K562 (cell line): ENCODE results near the gene PLEKHH3. TPM values are rescaled to one million over a fixed set of nuclear protein-coding genes. Genes with fewer than 3 reads are reported as not detected.

Experiments used
- ZNF695 ChIP-seq: fragments of 450-650 bp; formaldehyde crosslinking; IDR thresholded peaks from 2 replicates; pipeline ENCODE4 v1.4.0; 2020; ENCODE audit warnings: mild to moderate bottlenecking, moderate library complexity
- polyA plus RNA-seq, 8 experiments: library from polyadenylated mRNA; depleted of rRNA in 4 of 8; stranded (reverse) in 5 of 8; unstranded in 3 of 8; fragments of >200 nt; fragmentation: Nextera tagmentation in 2 of 8; fragmentation: Illumina TruSeq in 1 of 8; extraction: Ambion mirVana in 2 of 8; extraction: Trizol in 1 of 8; gene quantifications; 2 replicates each; pipeline versions ENCODE4 v1.2.1 to v1.2.3, GENCODE V29; 2011 to 2014; ENCODE audit warnings: inconsistent platforms in 1 of 8, missing spikeins in 1 of 8
- total RNA-seq, 7 experiments: library from RNA; depleted of rRNA in 6 of 7; stranded (reverse); fragments of >200 nt in 6 of 7; fragmentation: Illumina TruSeq in 2 of 7; extraction: Trizol in 2 of 7; gene quantifications; 2 replicates each; pipeline versions ENCODE4 v1.2.1 to v1.2.3, GENCODE V29; 2011 to 2021; ENCODE audit warnings: low replicate concordance in 1 of 7
- TF ChIP-seq, protein P1 (sequence below): fragments of 200-600 bp; sonication (generic); IDR thresholded peaks from one replicate; pipeline ENCODE4 v1.6.1; 2012; ENCODE audit warnings: mild to moderate bottlenecking, low read depth, low read length, inconsistent platforms
- TF ChIP-seq, protein P2 (sequence below): fragments of 450-650 bp; IDR thresholded peaks from 2 replicates; pipeline ENCODE4 v1.6.1; 2016; ENCODE audit warnings: mild to moderate bottlenecking, moderate library complexity

Gene PLEKHH3
- total and polyA plus RNA-seq, 9 of the 15 experiments (the other 6 are each of a cell fraction or from before 2014, with no cell fraction given): 0.58 to 34.5 (median 5.0) TPM

DNA sequence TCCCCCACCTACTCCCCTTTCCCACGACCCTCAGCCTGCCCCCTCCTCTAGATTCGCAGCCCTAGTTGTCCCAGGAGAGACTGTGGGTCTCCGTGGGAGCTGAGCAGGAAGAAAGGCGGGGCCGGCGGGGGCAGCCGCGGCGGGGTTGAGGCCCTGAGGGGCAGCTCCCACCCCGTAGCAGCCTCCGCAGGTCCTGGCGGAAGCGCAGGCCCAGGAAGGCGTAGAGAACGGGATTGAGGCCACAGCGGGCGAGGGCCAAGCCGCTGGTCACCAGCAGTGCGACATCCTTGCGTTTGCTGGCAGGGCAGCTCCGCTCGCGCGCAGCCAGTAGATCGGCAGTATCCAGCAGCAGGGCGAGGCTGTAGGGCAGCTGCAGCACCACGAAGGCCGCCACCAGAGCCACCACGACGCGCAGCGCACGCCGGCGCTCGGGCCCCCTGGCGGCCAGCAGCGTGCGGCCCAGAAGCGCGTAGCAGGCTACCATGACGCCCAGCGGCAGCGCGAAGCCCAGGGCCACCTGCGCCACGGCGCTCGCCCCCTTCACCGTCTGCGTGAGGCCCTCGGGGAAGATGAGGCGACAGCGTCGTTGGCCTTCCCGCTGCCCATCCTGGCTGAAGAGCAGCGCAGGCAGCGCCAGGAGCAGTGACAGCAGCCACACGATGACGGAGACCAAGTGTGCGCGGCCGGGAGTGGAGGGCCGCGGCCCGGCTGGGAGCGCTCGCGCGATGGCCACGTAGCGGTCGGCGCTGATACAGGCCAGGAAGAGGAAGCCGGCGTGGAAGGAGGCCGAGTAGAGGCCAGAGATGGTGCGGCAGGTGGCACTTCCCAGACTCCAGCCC, 2.9 kb upstream of the PLEKHH3 start (continued):
- TF ChIP-seq, protein P1, sequence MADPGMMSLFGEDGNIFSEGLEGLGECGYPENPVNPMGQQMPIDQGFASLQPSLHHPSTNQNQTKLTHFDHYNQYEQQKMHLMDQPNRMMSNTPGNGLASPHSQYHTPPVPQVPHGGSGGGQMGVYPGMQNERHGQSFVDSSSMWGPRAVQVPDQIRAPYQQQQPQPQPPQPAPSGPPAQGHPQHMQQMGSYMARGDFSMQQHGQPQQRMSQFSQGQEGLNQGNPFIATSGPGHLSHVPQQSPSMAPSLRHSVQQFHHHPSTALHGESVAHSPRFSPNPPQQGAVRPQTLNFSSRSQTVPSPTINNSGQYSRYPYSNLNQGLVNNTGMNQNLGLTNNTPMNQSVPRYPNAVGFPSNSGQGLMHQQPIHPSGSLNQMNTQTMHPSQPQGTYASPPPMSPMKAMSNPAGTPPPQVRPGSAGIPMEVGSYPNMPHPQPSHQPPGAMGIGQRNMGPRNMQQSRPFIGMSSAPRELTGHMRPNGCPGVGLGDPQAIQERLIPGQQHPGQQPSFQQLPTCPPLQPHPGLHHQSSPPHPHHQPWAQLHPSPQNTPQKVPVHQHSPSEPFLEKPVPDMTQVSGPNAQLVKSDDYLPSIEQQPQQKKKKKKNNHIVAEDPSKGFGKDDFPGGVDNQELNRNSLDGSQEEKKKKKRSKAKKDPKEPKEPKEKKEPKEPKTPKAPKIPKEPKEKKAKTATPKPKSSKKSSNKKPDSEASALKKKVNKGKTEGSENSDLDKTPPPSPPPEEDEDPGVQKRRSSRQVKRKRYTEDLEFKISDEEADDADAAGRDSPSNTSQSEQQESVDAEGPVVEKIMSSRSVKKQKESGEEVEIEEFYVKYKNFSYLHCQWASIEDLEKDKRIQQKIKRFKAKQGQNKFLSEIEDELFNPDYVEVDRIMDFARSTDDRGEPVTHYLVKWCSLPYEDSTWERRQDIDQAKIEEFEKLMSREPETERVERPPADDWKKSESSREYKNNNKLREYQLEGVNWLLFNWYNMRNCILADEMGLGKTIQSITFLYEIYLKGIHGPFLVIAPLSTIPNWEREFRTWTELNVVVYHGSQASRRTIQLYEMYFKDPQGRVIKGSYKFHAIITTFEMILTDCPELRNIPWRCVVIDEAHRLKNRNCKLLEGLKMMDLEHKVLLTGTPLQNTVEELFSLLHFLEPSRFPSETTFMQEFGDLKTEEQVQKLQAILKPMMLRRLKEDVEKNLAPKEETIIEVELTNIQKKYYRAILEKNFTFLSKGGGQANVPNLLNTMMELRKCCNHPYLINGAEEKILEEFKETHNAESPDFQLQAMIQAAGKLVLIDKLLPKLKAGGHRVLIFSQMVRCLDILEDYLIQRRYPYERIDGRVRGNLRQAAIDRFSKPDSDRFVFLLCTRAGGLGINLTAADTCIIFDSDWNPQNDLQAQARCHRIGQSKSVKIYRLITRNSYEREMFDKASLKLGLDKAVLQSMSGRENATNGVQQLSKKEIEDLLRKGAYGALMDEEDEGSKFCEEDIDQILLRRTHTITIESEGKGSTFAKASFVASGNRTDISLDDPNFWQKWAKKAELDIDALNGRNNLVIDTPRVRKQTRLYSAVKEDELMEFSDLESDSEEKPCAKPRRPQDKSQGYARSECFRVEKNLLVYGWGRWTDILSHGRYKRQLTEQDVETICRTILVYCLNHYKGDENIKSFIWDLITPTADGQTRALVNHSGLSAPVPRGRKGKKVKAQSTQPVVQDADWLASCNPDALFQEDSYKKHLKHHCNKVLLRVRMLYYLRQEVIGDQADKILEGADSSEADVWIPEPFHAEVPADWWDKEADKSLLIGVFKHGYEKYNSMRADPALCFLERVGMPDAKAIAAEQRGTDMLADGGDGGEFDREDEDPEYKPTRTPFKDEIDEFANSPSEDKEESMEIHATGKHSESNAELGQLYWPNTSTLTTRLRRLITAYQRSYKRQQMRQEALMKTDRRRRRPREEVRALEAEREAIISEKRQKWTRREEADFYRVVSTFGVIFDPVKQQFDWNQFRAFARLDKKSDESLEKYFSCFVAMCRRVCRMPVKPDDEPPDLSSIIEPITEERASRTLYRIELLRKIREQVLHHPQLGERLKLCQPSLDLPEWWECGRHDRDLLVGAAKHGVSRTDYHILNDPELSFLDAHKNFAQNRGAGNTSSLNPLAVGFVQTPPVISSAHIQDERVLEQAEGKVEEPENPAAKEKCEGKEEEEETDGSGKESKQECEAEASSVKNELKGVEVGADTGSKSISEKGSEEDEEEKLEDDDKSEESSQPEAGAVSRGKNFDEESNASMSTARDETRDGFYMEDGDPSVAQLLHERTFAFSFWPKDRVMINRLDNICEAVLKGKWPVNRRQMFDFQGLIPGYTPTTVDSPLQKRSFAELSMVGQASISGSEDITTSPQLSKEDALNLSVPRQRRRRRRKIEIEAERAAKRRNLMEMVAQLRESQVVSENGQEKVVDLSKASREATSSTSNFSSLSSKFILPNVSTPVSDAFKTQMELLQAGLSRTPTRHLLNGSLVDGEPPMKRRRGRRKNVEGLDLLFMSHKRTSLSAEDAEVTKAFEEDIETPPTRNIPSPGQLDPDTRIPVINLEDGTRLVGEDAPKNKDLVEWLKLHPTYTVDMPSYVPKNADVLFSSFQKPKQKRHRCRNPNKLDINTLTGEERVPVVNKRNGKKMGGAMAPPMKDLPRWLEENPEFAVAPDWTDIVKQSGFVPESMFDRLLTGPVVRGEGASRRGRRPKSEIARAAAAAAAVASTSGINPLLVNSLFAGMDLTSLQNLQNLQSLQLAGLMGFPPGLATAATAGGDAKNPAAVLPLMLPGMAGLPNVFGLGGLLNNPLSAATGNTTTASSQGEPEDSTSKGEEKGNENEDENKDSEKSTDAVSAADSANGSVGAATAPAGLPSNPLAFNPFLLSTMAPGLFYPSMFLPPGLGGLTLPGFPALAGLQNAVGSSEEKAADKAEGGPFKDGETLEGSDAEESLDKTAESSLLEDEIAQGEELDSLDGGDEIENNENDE: no peak
- TF ChIP-seq, protein P2, sequence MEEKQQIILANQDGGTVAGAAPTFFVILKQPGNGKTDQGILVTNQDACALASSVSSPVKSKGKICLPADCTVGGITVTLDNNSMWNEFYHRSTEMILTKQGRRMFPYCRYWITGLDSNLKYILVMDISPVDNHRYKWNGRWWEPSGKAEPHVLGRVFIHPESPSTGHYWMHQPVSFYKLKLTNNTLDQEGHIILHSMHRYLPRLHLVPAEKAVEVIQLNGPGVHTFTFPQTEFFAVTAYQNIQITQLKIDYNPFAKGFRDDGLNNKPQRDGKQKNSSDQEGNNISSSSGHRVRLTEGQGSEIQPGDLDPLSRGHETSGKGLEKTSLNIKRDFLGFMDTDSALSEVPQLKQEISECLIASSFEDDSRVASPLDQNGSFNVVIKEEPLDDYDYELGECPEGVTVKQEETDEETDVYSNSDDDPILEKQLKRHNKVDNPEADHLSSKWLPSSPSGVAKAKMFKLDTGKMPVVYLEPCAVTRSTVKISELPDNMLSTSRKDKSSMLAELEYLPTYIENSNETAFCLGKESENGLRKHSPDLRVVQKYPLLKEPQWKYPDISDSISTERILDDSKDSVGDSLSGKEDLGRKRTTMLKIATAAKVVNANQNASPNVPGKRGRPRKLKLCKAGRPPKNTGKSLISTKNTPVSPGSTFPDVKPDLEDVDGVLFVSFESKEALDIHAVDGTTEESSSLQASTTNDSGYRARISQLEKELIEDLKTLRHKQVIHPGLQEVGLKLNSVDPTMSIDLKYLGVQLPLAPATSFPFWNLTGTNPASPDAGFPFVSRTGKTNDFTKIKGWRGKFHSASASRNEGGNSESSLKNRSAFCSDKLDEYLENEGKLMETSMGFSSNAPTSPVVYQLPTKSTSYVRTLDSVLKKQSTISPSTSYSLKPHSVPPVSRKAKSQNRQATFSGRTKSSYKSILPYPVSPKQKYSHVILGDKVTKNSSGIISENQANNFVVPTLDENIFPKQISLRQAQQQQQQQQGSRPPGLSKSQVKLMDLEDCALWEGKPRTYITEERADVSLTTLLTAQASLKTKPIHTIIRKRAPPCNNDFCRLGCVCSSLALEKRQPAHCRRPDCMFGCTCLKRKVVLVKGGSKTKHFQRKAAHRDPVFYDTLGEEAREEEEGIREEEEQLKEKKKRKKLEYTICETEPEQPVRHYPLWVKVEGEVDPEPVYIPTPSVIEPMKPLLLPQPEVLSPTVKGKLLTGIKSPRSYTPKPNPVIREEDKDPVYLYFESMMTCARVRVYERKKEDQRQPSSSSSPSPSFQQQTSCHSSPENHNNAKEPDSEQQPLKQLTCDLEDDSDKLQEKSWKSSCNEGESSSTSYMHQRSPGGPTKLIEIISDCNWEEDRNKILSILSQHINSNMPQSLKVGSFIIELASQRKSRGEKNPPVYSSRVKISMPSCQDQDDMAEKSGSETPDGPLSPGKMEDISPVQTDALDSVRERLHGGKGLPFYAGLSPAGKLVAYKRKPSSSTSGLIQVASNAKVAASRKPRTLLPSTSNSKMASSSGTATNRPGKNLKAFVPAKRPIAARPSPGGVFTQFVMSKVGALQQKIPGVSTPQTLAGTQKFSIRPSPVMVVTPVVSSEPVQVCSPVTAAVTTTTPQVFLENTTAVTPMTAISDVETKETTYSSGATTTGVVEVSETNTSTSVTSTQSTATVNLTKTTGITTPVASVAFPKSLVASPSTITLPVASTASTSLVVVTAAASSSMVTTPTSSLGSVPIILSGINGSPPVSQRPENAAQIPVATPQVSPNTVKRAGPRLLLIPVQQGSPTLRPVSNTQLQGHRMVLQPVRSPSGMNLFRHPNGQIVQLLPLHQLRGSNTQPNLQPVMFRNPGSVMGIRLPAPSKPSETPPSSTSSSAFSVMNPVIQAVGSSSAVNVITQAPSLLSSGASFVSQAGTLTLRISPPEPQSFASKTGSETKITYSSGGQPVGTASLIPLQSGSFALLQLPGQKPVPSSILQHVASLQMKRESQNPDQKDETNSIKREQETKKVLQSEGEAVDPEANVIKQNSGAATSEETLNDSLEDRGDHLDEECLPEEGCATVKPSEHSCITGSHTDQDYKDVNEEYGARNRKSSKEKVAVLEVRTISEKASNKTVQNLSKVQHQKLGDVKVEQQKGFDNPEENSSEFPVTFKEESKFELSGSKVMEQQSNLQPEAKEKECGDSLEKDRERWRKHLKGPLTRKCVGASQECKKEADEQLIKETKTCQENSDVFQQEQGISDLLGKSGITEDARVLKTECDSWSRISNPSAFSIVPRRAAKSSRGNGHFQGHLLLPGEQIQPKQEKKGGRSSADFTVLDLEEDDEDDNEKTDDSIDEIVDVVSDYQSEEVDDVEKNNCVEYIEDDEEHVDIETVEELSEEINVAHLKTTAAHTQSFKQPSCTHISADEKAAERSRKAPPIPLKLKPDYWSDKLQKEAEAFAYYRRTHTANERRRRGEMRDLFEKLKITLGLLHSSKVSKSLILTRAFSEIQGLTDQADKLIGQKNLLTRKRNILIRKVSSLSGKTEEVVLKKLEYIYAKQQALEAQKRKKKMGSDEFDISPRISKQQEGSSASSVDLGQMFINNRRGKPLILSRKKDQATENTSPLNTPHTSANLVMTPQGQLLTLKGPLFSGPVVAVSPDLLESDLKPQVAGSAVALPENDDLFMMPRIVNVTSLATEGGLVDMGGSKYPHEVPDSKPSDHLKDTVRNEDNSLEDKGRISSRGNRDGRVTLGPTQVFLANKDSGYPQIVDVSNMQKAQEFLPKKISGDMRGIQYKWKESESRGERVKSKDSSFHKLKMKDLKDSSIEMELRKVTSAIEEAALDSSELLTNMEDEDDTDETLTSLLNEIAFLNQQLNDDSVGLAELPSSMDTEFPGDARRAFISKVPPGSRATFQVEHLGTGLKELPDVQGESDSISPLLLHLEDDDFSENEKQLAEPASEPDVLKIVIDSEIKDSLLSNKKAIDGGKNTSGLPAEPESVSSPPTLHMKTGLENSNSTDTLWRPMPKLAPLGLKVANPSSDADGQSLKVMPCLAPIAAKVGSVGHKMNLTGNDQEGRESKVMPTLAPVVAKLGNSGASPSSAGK: peak; percentile 91
- no peak for TF ChIP-seq ZNF695 (CRISPR knock-in tag)
